ENCODE measurements around the gene GALR3.

GALR3 gene

GRCh38 chr22:37850801-37851200 is 27.6 kb downstream of the GALR3 start:
- TF ChIP-seq CTCF (IDR thresholded peaks at IDR 0.05; ENCODE audit: low read depth, low read length) = no peak
- H3K4me3 ChIP-seq (ENCODE audit: low read depth, low read length) = no peak overlapping the region
- in situ Hi-C loops (cut with HindIII; ENCODE audit: low sequenced_read_pairs) = no loop called here
- DNase-seq (ENCODE audit: low read depth, low spot score) = no peak

GRCh38 chr22:37852418-37852817 is 29.2 kb downstream of the GALR3 start:
- TF ChIP-seq CTCF (IDR thresholded peaks at IDR 0.05; ENCODE audit: low read depth, low read length) = no peak
- DNase-seq (ENCODE audit: low read depth, low spot score) = no peak
- in situ Hi-C loops (cut with HindIII; ENCODE audit: low sequenced_read_pairs) = no loop called here
- H3K4me3 ChIP-seq (ENCODE audit: low read depth, low read length) = no peak overlapping the region

- TF ChIP-seq CTCF (IDR thresholded peaks at IDR 0.05; ENCODE audit: low read depth, low read length) = no peak
- in situ Hi-C loops (cut with HindIII; ENCODE audit: low sequenced_read_pairs) = no loop called here
- H3K4me3 ChIP-seq (ENCODE audit: low read depth, low read length) = no peak overlapping the region
- DNase-seq (ENCODE audit: low read depth, low spot score) = no peak
Observed at GRCh38 chr22:37854946-37855345, 31.8 kb downstream of the GALR3 start.

GRCh38 chr22:37855462-37855861 is 32.3 kb downstream of the GALR3 start:
- no peak overlapping the region for H3K4me3 ChIP-seq (ENCODE audit: low read depth, low read length)
- in situ Hi-C loops (cut with HindIII; ENCODE audit: low sequenced_read_pairs) = no loop called here
- no peak for TF ChIP-seq CTCF (IDR thresholded peaks at IDR 0.05; ENCODE audit: low read depth, low read length)
- no peak for DNase-seq (ENCODE audit: low read depth, low spot score)

GRCh38 chr22:37860796-37861421 is 37.7 kb downstream of the GALR3 start:
- DNase-seq (ENCODE audit: low read depth, low spot score) = no peak
- H3K4me3 ChIP-seq (ENCODE audit: low read depth, low read length) = no peak overlapping the region
- in situ Hi-C loops (cut with HindIII; ENCODE audit: low sequenced_read_pairs) = no loop called here
- TF ChIP-seq CTCF (IDR thresholded peaks at IDR 0.05; ENCODE audit: low read depth, low read length) = no peak

GRCh38 chr22:37862570-37863325 is 39.6 kb downstream of the GALR3 start:
- DNase-seq (ENCODE audit: low read depth, low spot score) = no peak
- H3K4me3 ChIP-seq (ENCODE audit: low read depth, low read length) = no peak overlapping the region
- in situ Hi-C loops (cut with HindIII; ENCODE audit: low sequenced_read_pairs) = no loop called here
- no peak for TF ChIP-seq CTCF (IDR thresholded peaks at IDR 0.05; ENCODE audit: low read depth, low read length)

All from astrocyte of the spinal cord (primary cell).